SK-N-SH (cell line): Measurements from ENCODE around the gene MINDY1. TPM values are rescaled to one million over a fixed set of nuclear protein-coding genes. Genes with fewer than 3 reads are reported as not detected.

ENCODE experiments used
- CTCF ChIA-PET: fragments of 300-600, 350-600 bp; formaldehyde crosslinking; extraction: SDS; loops from one replicate; lab custom pipeline; 2021; lab: Yijun Ruan, JAX
- POLR2A ChIA-PET: fragments of 350-600 bp; sonication (Branson Sonifier 250); formaldehyde crosslinking; extraction: SDS; loops from one replicate; lab custom pipeline; 2020; ENCODE audit warnings: antibody characterized with exemption, inconsistent platforms; lab: Yijun Ruan, JAX
- DNase-seq: peaks from one replicate; pipeline ENCODE4 v3.0.0; 2012
- H2AFZ ChIP-seq: fragments of 200-600 bp; sonication (generic); 2 replicates; pipeline ENCODE4 v1.8.1; 2016; ENCODE audit warnings: antibody characterized with exemption, mild to moderate bottlenecking, low read depth
- H3F3A ChIP-seq: fragments of 200-600 bp; sonication (generic); replicated peaks from 2 replicates; pipeline ENCODE3; 2016; ENCODE audit warnings: antibody characterized with exemption, mild to moderate bottlenecking; ENCODE audit not compliant: insufficient read depth
- H3K27ac ChIP-seq, 2 experiments: fragments of 200-500 bp in 1 of 2; fragments of 200-600 bp in 1 of 2; sonication (Bioruptor generic) in 1 of 2; sonication (generic), shearing (Covaris generic) in 1 of 2; 2 replicates each; pipeline versions ENCODE4 v1.5.1 to v1.6.1; 2014 to 2016; ENCODE audit warnings: low read depth in 2 of 2, inconsistent platforms in 1 of 2, low read length in 1 of 2, mild to moderate bottlenecking in 1 of 2, mixed read lengths in 1 of 2
- H3K27me3 ChIP-seq: fragments of 200-600 bp; sonication (generic), shearing (Covaris generic); 2 replicates; pipeline ENCODE4 v1.6.1; 2016; ENCODE audit warnings: mixed run types; ENCODE audit not compliant: insufficient read depth
- H3K36me3 ChIP-seq, 2 experiments: fragments of 200-500 bp in 1 of 2; fragments of 200-600 bp in 1 of 2; sonication (Bioruptor generic) in 1 of 2; sonication (generic) in 1 of 2; replicated peaks in 1 of 2; 2 replicates each; pipeline versions ENCODE3 to v1.5.1; 2014 to 2016; ENCODE audit warnings: low read length in 1 of 2, mild to moderate bottlenecking in 1 of 2; ENCODE audit not compliant: insufficient read depth in 2 of 2, control insufficient read depth in 1 of 2
- H3K4me1 ChIP-seq, 2 experiments: fragments of 200-500 bp in 1 of 2; fragments of 200-600 bp in 1 of 2; sonication (Bioruptor generic) in 1 of 2; sonication (generic), shearing (Covaris generic) in 1 of 2; 2 replicates each; pipeline versions ENCODE4 v1.5.1 to v1.6.1; 2014 to 2016; ENCODE audit warnings: low read depth in 1 of 2, low read length in 1 of 2, mixed run types in 1 of 2; ENCODE audit not compliant: insufficient read depth in 2 of 2, control insufficient read depth in 1 of 2
- H3K4me2 ChIP-seq: fragments of 200-600 bp; sonication (generic), shearing (Covaris generic); 2 replicates; pipeline ENCODE4 v1.6.1; 2017; ENCODE audit warnings: mixed run types
- H3K4me3 ChIP-seq, 2 experiments: fragments of 200-500 bp in 1 of 2; fragments of 200-600 bp in 1 of 2; sonication (Bioruptor generic) in 1 of 2; sonication (generic), shearing (Covaris generic) in 1 of 2; 2 replicates each; pipeline versions ENCODE4 v1.5.1 to v1.8.1; 2014 to 2016; ENCODE audit warnings: low read depth in 2 of 2, inconsistent platforms in 1 of 2, low read length in 1 of 2, mild to moderate bottlenecking in 1 of 2, mixed read lengths in 1 of 2, moderate library complexity in 1 of 2
- H3K79me2 ChIP-seq: fragments of 200-600 bp; sonication (generic); 2 replicates; pipeline ENCODE4 v1.8.1; 2017; ENCODE audit warnings: mild to moderate bottlenecking; ENCODE audit not compliant: insufficient read depth
- H3K9ac ChIP-seq: fragments of 200-600 bp; sonication (generic); 2 replicates; pipeline ENCODE4 v1.6.1; 2017; ENCODE audit warnings: mixed run types
- H3K9me2 ChIP-seq: fragments of 200-600 bp; sonication (generic); 2 replicates; pipeline ENCODE4 v1.6.1; 2017; ENCODE audit warnings: mixed run types
- H3K9me3 ChIP-seq: fragments of 200-600 bp; sonication (generic); 2 replicates; pipeline ENCODE4 v1.6.1; 2017; ENCODE audit warnings: mixed run types, mild to moderate bottlenecking, moderate library complexity
- H4K20me1 ChIP-seq: fragments of 200-600 bp; sonication (generic); 2 replicates; pipeline ENCODE4 v1.6.1; 2017; ENCODE audit warnings: mild to moderate bottlenecking, mixed run types; ENCODE audit not compliant: insufficient read depth
- CTCF ChIP-seq: fragments of 200-600 bp; sonication (generic); IDR thresholded peaks from 2 replicates; pipeline ENCODE4 v1.6.1; 2017; ENCODE audit warnings: antibody characterized with exemption, mild to moderate bottlenecking, moderate library complexity
- ELF1 ChIP-seq: IDR thresholded peaks from 2 replicates; pipeline ENCODE4 v1.4.0; 2012
- FOXM1 ChIP-seq: IDR thresholded peaks from 2 replicates; pipeline ENCODE4 v1.4.0; 2012; ENCODE audit warnings: low read depth, mild to moderate bottlenecking
- GABPA ChIP-seq: IDR thresholded peaks from 2 replicates; pipeline ENCODE4 v1.4.0; 2012; ENCODE audit warnings: low read depth, mild to moderate bottlenecking
- MEF2A ChIP-seq: IDR thresholded peaks from 2 replicates; pipeline ENCODE4 v1.4.0; 2012; ENCODE audit warnings: low read depth, borderline replicate concordance
- NFIC ChIP-seq: IDR thresholded peaks from 2 replicates; pipeline ENCODE4 v1.4.0; 2012; ENCODE audit warnings: borderline replicate concordance
- NRF1 ChIP-seq: IDR thresholded peaks from 2 replicates; pipeline ENCODE4 v1.6.1; 2012; ENCODE audit warnings: low read depth, mild to moderate bottlenecking, low read length
- PBX3 ChIP-seq: IDR thresholded peaks from 2 replicates; pipeline ENCODE4; 2012
- RCOR1 ChIP-seq: fragments of 150-350 bp; IDR thresholded peaks from 2 replicates; pipeline ENCODE4 v1.6.1; 2017; ENCODE audit warnings: antibody characterized with exemption, low read length
- SIN3A ChIP-seq: IDR thresholded peaks from 2 replicates; pipeline ENCODE4 v1.6.1; 2012; ENCODE audit warnings: low read depth, mild to moderate bottlenecking, low read length, moderate library complexity, borderline replicate concordance
- WGBS: methylation state at CpG from one replicate; pipeline ENCODE4 v1.1.6; 2017; ENCODE audit warnings: low lambda C conversion rate; 5-methylcytosine and 5-hydroxymethylcytosine counted together
- polyA plus RNA-seq, 3 experiments: library from polyadenylated mRNA; depleted of rRNA; stranded (reverse); fragments of >200 nt; gene quantifications; 2 replicates each; pipeline ENCODE4 v1.2.3, GENCODE V29; 2012

MINDY1 gene
- polyA plus RNA-seq, 1 of the 3 experiments (the other 2 are of a cell fraction) = 6.0 TPM

- TF ChIP-seq PBX3 = no peak
- no peak for TF ChIP-seq CTCF
- no peak for TF ChIP-seq RCOR1
- TF ChIP-seq NFIC = no peak
Measured at GRCh38 chr1:151000408-151000807, 6.3 kb downstream of the MINDY1 start (continued).

- Histone ChIP-seq H4K20me1 (no peaks in the 10 kb centered on the region), H3K27ac (no peak overlapping the region), H3K79me2 (0 out of 2 replicates have a peak, but pooled peaks cover 1% of the 10 kb centered on the region), H3K9me3 (no peaks in the 10 kb centered on the region), H3K36me3 (peaks cover 0 to 11% of the 10 kb centered on the region in 2 experiments), H3K4me2 (no peak overlapping the region), H3K9me2 (no peaks in the 10 kb centered on the region), H3F3A (no peaks in the 10 kb centered on the region), H2AFZ (no peak overlapping the region), H3K9ac (no peak overlapping the region), H3K4me1 (peaks cover 0 to 3% of the 10 kb centered on the region in 2 experiments; a peak in 1 of 4 replicates), H3K27me3 (no peaks in the 10 kb centered on the region), H3K4me3 (no peak overlapping the region)
- no peak for TF ChIP-seq GABPA
- TF ChIP-seq FOXM1 = no peak
- WGBS = 94% methylated on average over 2 of the region's 2 CpGs
- DNase-seq = no peak
- POLR2A ChIA-PET = interaction anchor here (1.2 kb wide), 1 partner anchor 48 kb away, joined by 3 read pairs; no protein-coding TSS in a partner anchor
- CTCF ChIA-PET = interaction anchor here (0.8 to 15.9 kb wide), 2 partner anchors 20 to 25 kb away, joined by 3 to 371 read pairs; partner anchors contain the start of genes ANXA9 and CERS2
Measured at GRCh38 chr1:150999926-151000325, 6.8 kb downstream of the MINDY1 start.

DNA sequence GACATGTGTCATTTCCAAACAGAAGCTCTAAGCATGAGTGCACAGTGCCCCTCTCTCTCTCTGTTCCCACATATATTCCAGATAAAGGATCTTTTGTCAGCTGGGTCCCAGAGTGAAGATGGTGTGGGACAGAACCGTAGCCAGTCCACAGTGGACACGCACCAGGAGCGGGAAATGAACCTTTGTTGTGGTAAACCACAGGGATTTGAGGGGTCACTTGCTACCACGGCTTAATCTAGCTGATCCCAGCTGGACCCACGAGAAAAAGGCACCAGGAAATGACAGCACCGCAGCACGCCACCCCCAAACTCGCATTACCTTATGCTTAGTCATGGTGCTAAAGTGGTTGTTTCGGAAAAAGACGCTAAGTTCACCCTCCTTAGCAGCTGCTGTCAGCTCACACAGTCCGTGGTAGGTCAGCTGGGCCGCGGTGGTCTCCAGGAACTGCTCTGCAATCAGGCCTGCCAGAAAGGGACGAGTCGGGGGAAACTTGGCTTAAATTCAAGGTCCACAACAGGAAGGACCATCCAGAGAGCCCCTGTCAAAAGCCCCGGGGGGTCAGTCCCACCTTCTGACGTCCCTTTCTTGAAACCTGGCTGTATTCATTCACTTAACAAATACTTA, 7.5 kb downstream of the MINDY1 start:
- H3K9me3 ChIP-seq = no peaks in the 10 kb centered on the region
- H4K20me1 ChIP-seq = no peaks in the 10 kb centered on the region
- H3K27ac ChIP-seq = no peak overlapping the region
- no peaks in the 10 kb centered on the region for H3K27me3 ChIP-seq
- H3K4me2 ChIP-seq = no peak overlapping the region
- H3K9ac ChIP-seq = no peak overlapping the region
- ChIA-PET CTCF (interaction anchor here (0.8 to 15.9 kb wide), 2 partner anchors 19 to 25 kb away, joined by 3 to 371 read pairs; partner anchors contain the start of genes ANXA9 and CERS2), POLR2A (interaction anchor here (1.2 kb wide), 1 partner anchor 49 kb away, joined by 3 read pairs; no protein-coding TSS in a partner anchor)
- no peak overlapping the region for H3K4me3 ChIP-seq
- no peaks in the 10 kb centered on the region for H3K79me2 ChIP-seq
- WGBS = 75% methylated on average over 12 of the region's 17 CpGs
- no peak for DNase-seq
- H3K9me2 ChIP-seq = no peaks in the 10 kb centered on the region
- TF ChIP-seq FOXM1 (no peak), SIN3A (no peak), MEF2A (no peak), NRF1 (no peak), ELF1 (no peak)
- H3F3A ChIP-seq = no peaks in the 10 kb centered on the region
- no peak overlapping the region for H2AFZ ChIP-seq
- H3K36me3 ChIP-seq = peaks cover 0 to 11% of the 10 kb centered on the region in 2 experiments
- H3K4me1 ChIP-seq = no peaks in the 10 kb centered on the region; a peak in 1 of 4 replicates
